Measurements from ENCODE around the gene TRIP10. TPM values are rescaled to one million over a fixed set of nuclear protein-coding genes. Genes with fewer than 3 reads are reported as not detected.
"Not testable (repeated sequence)": the region's sequence is repeated elsewhere in the genome, so short reads cannot be mapped to it uniquely, and the experiment has no call there.

Gene TRIP10
- polyA plus RNA-seq, 1 donor = 58.5 TPM

DNA sequence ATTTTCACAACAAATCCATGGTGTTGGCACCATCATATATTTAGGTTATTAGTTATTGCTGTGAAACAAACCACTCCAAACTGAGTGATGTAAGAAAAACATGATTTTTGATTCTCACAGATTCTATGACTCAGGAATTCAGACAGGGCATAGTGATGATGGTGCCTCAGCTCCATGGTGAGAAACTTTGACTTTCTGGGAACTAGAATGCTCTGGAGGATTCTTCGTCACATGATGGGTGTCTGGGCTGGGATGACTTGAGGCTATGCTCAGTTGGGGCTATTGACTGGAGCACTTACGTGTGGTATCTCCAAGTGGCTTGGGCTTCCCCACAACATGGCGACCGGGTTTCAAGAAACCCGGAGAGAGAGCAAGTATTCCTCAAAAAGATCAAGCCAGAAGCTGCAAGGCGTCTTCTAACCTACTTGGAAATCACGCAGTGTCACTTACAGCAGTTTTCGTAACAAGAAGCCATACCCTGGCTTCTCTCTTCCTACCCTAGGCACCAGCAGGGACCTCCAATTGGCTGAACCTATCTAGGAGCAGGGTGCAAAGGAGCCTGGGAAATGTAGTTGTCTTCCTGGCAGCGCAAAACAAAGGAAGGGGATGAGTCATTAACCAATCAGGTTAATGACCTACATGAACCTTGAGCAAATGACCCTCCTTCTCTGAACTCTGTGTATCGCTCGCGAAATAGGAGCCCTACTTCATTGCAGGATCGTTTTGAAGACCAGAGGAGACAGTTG lies 55.4 kb downstream of the TRIP10 start:
- DNase-seq (ENCODE audit: low read depth) = no peak

DNA sequence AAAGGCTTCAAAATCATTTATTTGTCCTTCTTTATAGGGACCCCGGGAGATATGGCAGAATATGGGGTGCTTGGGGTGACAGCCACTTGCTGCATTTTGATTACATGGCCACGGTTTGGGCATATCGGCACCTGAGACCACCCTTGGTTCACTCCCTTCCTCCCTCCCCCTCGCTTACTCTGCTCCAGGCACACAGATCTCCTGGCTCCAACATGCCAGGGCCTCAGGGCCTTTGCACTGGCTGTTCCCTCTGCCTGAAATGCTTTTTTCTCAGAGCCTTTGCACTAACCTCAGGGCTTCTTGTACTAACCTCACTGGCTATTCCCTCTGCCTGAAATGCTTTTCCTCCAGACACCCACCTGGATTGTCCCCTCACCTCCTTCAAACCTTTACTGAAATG lies 56.8 kb downstream of the TRIP10 start:
- DNase-seq (ENCODE audit: low read depth) = no peak

DNA sequence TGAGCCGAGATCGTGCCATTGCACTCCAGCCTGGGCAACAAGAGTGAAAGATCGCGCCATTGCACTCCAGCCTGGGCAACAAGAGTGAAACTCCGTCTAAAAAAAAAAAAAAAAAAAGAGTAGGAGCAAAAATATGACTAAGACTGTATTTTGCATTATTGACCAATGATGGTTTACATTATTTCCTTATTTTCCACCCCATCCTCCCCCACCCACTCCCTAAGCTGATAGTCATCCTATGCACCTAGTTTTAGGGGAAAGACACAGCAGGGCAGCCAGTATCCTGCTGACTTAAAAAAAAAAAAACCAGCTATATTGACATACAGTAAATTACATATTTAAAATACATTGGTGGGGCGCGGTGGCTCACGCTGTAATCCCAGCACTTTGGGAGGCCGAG lies 58.2 kb downstream of the TRIP10 start:
- no peak for DNase-seq (ENCODE audit: low read depth)

DNA sequence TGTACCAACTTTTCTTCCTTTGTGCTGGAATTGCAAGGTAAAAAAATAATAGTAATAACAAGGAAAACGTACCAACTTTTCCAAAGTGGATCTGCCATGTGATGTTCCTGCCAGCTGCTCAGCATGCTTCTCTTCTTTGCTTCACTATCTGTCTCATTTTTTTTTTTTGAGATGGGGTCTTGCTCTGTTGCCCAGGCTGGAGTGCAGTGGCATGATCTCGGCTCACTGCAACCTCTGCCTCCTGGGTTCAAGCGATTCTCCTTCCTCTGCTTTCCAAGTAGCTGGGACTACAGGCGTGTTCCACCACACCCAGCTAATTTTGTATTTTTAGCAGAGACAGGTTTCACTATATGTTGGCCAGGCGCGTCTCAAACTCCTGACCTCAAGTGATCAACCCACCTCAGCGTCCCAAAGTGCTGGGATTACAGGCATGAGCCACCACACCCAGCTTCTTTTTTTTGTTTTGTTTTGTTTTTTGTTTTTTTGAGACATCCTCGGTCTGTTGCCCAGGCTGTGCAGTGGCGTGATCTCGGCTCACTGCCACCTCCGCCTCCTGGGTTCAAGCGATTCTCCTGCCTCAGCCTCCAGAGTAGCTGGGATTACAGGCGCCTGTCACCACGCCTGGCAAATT lies 60.8 kb downstream of the TRIP10 start:
- DNase-seq (ENCODE audit: low read depth) = not testable (repeated sequence)

DNA sequence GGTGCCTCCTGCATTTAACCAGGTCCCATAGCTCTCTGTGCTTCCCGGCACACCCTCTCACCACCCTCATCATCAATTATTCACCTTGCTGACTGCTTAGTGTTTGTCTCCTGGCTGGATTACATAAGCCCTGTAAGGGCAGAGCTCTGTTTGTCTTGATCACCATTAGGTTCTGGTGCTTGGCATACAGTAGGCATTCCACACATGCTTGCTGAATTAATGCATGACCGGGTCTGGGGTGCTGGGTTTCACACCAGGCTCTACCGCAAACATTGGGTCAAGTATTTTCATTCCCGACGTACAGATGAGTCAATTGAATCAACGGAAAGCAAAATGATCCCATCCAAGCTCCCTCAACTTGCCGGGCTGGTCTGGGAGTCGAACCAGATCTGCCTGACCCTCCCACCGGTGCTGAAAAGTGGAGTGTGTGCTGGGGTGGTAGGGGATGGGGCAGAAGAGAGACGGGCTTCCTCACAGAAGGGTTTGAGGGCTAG lies 61.6 kb downstream of the TRIP10 start:
- no peak for DNase-seq (ENCODE audit: low read depth)

Other genes starting within 250 kb of the TRIP10 start
- gene TUBB4A, start 237.4 kb upstream of the TRIP10 start, polyA plus RNA-seq (ENCODE audit: insufficient read length) = 0.57 TPM
- 0.92 TPM for gene TNFSF9, start 208.7 kb upstream of the TRIP10 start, polyA plus RNA-seq (ENCODE audit: insufficient read length)
- 0.72 TPM for gene CD70, start 148.5 kb upstream of the TRIP10 start, polyA plus RNA-seq (ENCODE audit: insufficient read length)
- gene TNFSF14, start 69.5 kb upstream of the TRIP10 start, polyA plus RNA-seq (ENCODE audit: insufficient read length) = 0.11 TPM
- 3.4 TPM for gene C3, start 19.0 kb upstream of the TRIP10 start, polyA plus RNA-seq (ENCODE audit: insufficient read length)
- gene GPR108, start 2.1 kb upstream of the TRIP10 start, polyA plus RNA-seq (ENCODE audit: insufficient read length) = 28.3 TPM
- gene SH2D3A, start 27.8 kb downstream of the TRIP10 start, polyA plus RNA-seq (ENCODE audit: insufficient read length) = 1.2 TPM
- gene VAV1, start 33.0 kb downstream of the TRIP10 start, polyA plus RNA-seq (ENCODE audit: insufficient read length) = 1.6 TPM
- gene ADGRE1, start 147.9 kb downstream of the TRIP10 start, polyA plus RNA-seq (ENCODE audit: insufficient read length) = 0.13 TPM